Measurements from ENCODE around the gene C1QTNF1. TPM values are rescaled to one million over a fixed set of nuclear protein-coding genes. Genes with fewer than 3 reads are reported as not detected.

C1QTNF1 gene
- total RNA-seq, 1 donor from 2014 or later = 563 TPM

GRCh38 chr17:79020631-79021301 lies 3.2 kb upstream of the C1QTNF1 start:
- no peak for DNase-seq (ENCODE audit: low spot score)

- DNase-seq (ENCODE audit: low spot score) = peak; percentile 60
Measured at GRCh38 chr17:79021929-79022328, 2.0 kb upstream of the C1QTNF1 start.

DNA sequence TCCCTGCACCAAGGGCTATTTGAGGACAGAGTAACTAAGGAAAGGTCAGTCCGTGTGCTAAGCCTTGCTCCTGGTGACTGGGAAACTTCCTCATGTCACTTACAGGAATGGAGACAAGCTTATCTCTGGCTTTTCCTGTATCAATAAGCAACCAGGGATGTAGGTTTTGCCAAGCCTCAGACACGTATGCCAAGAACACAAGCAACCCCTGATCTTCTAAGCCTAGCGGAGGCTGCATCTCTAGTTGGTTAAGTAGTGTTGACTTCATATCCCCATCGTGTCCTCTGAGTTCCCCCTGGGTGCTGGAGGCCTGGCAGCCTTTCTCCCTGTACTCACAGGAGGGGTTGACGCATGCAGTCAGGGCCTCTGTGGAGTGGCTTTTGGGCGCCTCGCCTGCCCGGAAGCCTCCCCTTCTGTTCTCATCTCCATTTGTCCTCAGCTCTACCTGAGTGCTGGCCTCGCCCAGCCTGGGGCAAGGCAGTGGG lies 1.4 kb upstream of the C1QTNF1 start:
- DNase-seq (ENCODE audit: low spot score) = peak; percentile 91

GRCh38 chr17:79023180-79023705 lies 726 bp upstream of the C1QTNF1 start:
- DNase-seq (ENCODE audit: low spot score) = peak; percentile 62

DNA sequence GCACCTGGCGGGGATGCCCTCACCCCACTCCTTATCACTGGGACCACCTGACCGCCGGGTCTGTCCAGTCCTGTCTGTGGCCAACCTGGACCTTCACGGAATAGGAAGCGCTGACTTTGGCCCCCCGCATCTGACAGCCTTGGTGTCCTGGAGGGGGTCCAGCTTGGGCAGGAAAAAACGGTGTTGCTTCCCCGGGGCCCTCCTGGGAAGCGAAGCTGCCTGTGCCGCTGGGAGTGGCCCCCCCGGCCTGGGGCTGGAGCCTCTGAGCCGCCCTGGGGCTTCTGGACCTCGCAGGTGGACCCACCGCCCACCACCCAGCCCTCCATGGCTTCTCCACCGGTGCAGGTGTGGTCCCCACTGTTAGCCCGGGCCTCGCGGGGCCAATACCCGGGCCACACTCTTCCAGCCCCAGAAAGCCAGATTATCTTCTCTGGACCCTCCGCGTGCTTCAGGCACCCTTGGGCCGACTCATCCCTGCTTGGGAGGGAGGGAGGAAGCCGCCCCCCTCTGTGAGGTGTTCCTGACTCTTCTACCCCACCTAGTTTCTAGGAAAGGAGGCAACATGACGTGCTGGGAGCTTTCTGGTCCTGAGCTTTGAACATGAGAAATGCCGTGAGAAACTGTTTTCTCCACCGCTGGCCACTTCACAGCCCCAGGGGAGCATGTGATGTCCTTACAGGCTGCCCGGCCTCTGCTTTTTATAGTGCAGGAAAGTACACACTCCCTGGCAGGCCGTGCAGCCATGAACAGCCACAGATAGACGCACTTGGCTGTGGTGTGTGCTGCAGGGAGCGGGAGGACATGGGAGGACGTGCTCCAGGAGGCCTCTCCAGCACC lies 1.1 kb downstream of the C1QTNF1 start:
- DNase-seq (ENCODE audit: low spot score) = peak; percentile 85

GRCh38 chr17:79026376-79027273 lies 2.7 kb downstream of the C1QTNF1 start:
- peak; percentile 88 for DNase-seq (ENCODE audit: low spot score)

- DNase-seq (ENCODE audit: low spot score) = peak; percentile 79
Measured at GRCh38 chr17:79027274-79027924, 3.4 kb downstream of the C1QTNF1 start.

- DNase-seq (ENCODE audit: low spot score) = peak; percentile 89
Measured at GRCh38 chr17:79027925-79028491, 4.0 kb downstream of the C1QTNF1 start.

DNA sequence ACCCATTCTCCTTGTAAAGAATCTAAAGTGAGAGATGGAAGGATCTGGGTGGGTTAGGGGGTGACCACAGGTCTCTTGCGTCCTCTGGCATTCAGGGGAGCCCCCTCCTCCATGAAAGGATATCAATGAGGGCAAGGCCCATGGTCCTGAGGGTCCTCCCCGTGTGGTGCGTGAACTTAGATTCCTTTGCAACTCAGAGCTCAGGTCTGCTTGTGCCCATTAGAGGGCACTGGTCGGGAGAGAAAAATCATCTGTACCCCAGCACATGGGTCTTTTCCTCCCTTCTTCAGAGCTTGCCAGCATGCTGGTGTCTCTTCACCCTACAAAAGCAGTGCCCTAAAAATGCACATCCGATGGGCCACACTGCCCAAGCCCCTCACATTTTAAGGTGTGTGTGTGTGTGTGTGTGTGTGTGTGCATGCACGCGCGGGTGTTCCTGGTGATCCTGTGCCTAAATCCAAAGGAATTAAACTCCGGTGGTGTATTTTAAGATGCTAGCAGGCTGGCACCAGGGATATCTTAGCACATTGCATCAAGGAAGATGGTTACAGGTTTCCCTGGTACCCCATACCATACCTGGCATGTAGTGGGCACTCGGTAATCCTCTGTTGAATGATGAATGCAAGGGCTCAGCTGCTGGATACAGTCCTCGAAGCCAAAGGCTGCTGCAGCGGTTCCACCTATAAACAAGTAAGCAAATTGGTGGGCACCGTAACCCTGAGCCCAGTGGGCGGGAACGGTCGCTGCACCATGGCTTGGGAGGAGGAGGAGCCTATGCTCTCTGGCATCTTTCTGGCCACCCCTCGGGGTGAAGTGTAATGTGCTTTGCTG lies 4.7 kb downstream of the C1QTNF1 start:
- peak; percentile 80 for DNase-seq (ENCODE audit: low spot score)

- peak; percentile 69 for DNase-seq (ENCODE audit: low spot score)
Measured at GRCh38 chr17:79029327-79030009, 5.5 kb downstream of the C1QTNF1 start.

DNA sequence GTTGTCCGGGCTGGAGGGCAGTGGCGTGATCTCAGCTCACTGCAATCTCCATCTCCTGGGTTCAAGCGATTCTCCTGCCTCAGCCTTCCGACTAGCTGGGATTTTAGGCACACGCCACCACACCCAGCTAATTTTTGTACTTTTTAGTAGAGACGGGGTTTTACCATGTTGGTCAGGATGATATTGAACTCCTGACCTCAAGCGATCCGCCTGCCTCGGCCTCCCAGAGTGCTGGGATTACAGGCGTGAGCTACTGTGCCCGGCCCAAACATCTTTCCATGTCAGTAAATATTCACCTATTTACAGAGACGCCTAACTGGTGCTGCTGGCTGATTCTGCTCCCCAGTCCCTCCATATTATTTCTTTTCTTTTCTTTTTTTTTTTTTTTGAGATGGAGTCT lies 6.7 kb downstream of the C1QTNF1 start:
- DNase-seq (ENCODE audit: low spot score) = peak; percentile 41

DNA sequence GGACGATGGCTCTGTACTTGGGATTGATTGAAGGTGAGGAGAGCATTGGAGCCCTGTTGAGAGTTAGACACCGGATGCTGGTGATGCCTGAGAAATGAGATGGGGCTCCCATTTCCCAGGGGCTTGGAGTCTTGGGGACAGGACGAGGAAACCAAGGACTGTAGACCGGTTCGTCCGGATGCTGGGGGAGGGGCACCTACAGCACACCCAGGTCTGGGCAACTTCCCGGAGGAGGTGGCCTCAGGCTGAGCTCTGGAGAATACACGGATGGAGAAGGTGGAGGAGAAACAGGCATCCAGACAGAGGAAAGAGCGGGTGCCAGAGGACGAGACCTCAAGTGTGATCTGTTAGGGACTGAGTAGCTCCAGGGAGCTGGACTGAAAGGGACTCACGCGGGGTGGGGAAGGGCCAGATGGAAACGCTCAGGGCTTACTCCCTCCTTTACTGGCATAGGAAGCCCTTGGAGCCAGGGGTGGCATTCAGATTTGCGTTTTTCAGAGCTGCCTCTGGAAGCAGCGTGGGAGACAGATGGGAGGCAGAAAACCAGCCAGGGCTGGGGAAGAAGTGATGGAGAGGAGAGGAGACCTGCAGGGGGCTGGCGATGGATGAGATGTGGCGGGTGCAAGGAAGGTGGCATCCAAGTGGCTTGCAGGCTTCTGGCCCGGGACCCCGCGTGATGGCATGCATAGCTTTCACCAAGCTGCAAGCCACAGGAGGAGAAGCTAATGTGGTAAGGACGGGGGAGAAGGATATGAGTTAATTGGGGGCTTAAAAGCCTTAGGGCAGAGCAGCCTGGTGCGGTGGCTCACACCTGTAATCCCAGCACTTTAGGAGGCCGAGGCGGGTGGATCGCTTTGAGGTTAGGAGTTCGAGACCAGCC lies 8.3 kb downstream of the C1QTNF1 start:
- peak; percentile 71 for DNase-seq (ENCODE audit: low spot score)

DNA sequence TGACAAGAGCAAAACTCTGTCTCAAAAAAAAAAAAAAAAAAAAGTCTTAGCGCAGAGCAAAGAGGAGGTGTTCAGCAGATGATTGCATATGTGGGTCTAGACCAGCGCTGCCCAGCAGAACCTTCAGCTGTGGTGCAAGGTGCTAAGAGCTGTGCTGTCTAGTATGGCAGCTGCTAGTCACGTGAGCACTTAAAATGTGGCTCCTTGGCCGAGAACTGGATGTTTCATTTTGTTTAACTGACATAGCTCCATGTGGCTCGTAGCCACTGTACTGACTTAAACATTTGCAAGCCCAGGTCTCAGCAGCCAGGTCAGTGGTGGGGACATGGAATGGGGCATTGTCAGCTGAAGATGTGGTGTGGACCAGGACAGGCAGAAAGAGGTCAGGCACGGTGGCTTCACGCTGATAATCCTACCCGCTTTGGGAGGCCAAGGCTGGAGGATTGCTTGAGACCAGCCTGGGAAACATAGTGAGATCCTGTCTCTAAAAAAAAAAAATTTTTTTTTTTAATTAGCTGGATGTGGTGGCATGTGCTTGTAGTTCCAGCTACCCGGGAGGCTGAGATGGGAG lies 9.2 kb downstream of the C1QTNF1 start:
- peak; percentile 53 for DNase-seq (ENCODE audit: low spot score)

- peak; percentile 82 for DNase-seq (ENCODE audit: low spot score)
Measured at GRCh38 chr17:79033741-79034501, 10.0 kb downstream of the C1QTNF1 start.

GRCh38 chr17:79034931-79035485 lies 11.0 kb downstream of the C1QTNF1 start:
- peak; percentile 60 for DNase-seq (ENCODE audit: low spot score)

DNA sequence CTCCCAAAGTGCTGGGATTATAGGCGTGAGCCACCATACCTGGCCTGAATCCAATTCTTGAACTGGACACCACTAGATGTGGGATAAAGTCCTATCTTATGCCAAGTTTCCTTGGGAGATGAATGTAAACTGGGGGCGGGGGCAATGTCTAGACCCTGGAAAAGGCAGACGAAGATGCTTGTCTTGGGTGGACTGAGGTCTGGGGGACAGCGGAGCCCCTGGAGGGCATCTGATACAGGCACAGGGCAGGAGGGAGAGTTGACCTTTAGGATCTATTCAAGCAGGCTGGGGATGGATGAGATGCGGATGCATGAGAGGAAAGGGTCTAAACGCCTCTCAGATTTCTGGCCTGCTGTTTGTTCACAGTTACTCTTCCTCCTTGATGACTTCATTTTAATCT lies 11.7 kb downstream of the C1QTNF1 start:
- peak; percentile 37 for DNase-seq (ENCODE audit: low spot score)

All from mesenteric fat pad (tissue), 1 donor.